ENCODE measurements around the gene CD63.
A peak's percentile ranks its signal among the peaks of the same experiment; 100 is the strongest.
"Not testable (repeated sequence)": the region's sequence is repeated elsewhere in the genome, so short reads cannot be mapped to it uniquely, and the experiment has no call there.

CD63 gene, protein sequence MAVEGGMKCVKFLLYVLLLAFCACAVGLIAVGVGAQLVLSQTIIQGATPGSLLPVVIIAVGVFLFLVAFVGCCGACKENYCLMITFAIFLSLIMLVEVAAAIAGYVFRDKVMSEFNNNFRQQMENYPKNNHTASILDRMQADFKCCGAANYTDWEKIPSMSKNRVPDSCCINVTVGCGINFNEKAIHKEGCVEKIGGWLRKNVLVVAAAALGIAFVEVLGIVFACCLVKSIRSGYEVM
- total RNA-seq: 41.9 to 96.8 (median 65.5) reads per million in 4 experiments

GRCh38 chr12:55728939-55729818, at the start of gene CD63:
CD63 (minus strand) TSS chr12:55729009; CDS start chr12:55728341, 668 bp downstream.
- peak; percentile 44 for DNase-seq

DNA sequence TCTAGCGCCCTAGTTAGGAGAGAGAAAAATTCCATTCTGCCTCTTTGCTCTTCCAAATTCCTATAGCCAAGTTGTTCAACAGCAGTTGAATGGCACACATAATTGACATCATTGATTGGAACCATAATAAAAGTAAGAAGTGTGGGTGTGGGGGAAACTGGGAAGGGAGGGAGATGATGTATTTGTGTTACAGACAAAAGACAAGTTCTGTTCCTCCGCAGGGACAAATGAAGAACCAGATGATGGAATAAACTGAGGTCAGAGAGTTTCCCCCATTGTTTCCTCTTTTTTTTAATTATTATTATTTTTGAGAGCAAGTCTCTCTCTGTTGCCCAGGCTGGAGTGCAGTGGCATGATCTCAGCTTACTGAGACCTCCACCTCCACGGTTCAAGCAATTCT, 49.0 kb upstream of the CD63 start:
- DNase-seq: no peak

DNA sequence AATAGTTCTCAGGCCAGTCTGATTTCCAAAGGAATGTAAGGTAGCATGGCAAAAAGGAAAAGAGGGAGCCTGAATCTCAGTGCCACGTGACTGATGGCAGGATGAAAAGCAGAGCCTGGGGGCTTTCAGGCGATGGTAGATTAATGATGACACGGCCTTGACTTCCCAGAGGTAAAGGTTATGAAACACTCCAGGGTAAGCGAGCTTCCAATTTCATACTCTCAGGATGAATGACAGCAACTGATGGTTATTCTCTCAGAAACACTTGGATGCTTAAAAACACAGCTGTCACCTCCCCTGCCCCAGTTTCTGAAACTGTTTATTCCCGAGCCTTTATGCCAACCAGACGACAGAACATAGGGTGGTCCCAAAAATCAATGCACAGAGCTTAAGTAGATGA, 42.9 kb upstream of the CD63 start:
- DNase-seq: no peak

- no peak for DNase-seq
These were observed 38.3 kb upstream of the CD63 start for GRCh38 chr12:55767156-55767555.

DNA sequence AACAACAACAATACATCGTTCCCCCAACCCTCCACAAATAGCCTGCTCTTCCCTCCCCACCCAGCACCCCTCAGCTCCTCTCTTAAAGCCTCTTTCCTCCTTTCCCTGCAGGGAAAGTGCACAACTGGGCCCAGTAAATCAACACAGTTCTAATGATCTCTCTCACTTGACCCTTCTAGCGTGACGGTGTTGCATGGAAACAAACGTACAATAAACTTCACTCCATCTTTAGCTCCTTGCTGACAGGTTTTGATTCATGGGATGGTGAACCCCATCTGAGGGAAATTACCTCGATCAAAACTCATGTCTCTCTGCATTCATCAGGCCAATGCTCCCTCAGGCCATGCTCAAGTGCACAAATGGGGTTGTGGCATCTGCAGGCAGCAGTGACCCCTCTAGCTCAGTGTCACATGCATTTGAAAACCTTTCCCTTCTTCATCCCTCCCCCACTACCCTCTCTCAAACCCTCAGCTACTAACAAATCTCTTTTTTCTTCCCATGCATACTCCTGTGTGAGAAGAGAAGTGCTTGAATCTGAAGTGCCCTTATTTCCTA, 37.0 kb upstream of the CD63 start:
- DNase-seq: no peak

DNA sequence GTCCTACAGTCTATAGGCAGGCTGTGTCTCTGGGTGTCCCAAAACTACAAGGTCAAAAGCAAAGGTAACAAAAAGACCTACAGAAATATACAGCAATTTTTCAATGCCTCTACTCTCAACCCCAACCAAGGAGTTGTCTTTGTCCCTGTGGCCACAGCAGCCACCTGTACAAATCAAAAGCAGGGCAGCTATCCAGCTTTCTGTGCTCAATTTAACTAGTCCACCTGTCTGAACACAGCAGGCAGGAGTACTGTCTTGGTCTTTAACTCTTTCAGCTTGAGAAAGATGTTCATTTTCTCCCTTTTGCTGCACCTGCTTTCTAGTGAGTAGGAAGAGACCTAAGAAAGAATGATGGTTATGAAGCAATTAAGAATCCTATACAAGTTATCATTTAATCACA, 33.8 kb upstream of the CD63 start:
- DNase-seq: no peak

DNA sequence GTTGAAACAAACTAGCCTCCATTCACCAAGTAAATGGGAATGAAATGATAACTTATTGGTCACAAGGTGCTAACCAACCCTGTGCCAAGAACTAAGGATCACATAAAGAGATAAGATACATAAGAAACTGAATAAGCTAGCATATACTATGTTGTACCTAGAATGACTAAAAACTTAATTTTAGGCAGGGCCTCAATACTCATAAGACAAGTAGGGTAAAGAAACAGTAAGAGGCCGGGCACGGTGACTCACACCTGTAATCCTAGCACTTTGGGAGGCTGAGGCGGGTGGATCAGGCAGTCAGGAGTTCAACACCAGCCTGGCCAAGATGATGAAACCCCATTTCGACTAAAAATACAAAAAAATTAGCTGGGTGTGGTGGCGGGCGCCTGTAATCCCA, 31.9 kb upstream of the CD63 start:
- DNase-seq: no peak

- DNase-seq: not testable (repeated sequence)
These were observed 29.8 kb upstream of the CD63 start for GRCh38 chr12:55758575-55758974.

- DNase-seq: no peak
These were observed 28.9 kb upstream of the CD63 start for GRCh38 chr12:55757701-55758100.

DNA sequence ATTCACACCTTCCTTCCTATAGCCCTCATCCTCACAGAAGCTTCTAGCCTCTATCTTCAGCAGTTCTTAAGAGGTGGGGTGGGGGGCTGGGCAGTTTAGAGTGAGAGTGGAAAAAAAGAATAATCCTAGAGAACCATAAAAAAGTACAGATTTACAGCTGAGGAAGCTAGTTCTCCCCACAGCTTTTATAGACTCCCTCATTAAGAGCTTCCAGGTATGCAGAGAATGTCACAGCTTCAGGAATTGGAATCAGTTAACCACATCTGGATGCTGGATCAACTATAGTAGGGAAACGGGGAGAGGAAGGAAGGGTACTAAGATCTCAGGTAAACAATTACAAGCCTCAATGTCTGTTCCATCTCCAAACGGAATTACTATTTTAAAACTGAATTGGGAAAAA, 26.4 kb upstream of the CD63 start:
- no peak for DNase-seq

GRCh38 chr12:55748230-55748993, 19.6 kb upstream of the CD63 start:
- DNase-seq: no peak

DNA sequence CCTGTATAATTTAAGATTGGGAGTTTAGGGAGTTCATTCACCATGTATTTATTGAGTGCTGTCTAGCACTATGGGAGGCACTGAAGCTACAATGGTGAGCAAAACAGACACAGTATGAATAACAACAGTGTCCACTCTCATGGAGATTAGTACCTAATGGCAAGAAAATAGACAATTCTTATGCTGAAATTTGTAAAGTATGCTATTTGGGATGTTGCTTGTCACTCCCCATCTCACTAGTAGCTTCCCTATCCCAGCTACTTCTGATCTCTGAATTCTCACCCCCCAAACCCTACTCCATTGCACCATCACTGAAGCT, 18.1 kb upstream of the CD63 start:
- DNase-seq: no peak

DNA sequence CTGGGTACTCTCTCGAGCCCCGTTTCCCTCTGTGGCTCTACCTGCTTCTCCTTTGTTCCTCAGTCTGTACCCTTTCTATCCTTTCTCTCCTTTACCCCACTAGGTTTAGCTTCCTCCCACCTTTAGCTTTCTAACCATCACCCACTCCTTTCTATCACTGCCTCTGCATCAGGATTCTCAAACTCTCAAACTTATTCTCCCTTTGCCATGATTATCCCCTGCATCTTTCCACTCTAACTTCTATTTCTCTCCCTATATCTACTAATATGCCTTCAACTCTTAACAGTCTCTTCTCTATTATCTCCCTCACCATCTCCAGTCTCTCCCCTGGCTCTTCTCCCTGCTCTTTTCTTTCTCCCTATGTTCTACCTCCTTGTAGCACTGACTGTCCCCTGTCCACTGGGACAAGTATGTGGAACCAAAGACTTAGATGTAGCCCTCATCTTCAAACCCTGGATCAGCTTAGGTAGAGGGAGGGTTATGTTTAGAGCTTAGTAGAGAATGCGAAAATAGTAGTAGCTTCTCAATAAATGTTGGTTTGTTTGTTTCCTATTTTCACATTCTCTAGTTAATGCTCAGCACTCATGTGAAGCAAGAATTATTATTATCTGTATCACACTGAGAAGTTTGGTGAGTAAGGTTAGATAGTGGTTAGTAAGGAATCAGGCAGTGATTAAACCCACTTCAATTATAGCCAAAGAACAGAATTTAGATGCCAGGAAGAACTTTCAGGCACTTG, 17.5 kb upstream of the CD63 start:
- DNase-seq: no peak

DNA sequence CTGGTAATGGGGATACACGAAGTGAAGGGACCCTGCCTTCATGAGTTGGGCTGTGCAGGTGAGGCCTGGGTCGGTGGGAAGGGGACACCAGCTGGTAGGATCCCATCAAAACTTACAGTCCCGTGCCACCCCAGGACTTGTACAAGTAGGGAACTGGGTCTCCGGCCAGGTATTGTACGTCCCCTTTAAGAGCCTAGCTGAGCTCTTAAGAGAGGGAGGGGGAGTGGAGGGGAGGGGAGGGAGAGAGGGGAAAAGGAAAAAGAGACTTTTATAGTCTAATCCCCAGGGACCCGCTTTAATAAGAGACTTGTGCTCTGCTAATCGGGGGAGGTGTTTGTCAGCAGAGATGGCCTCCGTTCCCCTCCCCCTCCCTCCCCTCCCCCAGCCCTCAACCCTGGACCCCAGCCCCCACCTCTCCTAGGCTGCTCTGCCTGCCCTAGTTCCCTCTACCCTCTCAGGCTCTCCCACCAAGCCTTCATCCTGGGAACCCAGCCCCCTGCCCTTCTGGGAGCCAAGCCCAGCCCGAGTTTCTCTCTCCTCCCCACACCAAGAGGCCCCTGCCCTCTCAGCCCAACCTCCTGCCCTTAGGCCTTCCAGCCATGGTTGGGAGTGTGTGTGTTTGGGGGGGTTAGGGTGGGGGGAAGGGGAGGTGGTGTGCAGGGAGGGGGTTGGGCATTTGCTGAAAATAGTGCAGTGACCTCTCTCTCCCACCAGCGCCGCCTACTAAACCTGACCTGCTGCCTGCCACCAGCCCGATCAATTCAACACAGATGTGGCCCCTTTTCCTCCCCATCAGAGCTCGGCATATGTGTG, 16.8 kb upstream of the CD63 start:
- no peak for DNase-seq

- DNase-seq: no peak
These were observed 15.7 kb upstream of the CD63 start for GRCh38 chr12:55744340-55745030.

DNA sequence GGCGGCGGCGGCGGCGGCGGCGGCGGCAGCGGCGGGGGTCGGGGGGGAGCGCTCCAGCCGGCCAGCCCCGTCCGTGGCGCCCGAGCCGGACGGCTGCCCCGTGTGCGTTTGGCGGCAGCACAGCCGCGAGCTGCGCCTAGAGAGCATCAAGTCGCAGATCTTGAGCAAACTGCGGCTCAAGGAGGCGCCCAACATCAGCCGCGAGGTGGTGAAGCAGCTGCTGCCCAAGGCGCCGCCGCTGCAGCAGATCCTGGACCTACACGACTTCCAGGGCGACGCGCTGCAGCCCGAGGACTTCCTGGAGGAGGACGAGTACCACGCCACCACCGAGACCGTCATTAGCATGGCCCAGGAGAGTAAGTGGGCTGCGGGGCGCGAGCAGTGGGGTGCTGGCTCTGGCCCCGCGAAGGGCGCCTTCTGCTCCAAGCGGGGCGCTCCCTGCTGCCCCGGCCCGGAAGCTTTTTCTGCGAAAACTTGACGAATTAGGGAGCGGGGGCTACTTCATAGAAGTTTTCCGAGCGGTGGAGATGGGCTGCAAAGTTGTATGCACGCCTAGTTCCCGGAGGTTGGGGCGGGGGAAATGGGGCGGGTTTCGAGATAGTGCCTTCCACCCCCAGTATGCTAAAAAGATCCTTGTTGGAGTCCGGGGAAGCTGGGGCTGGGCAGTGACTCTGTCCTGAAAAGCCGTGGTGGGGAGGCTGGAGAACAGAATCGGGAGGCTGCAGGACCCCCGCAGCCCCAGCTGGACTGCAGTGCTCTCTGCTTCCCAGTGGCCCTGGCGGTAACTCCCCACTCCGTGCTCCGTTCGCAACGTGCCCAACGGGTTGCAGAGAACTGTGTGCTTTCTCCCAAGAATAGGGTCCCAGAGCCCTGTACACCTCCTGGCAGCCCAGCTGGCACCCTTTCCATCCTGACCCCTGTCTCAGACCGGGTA, 14.9 kb upstream of the CD63 start:
- DNase-seq: peak; percentile 32

DNA sequence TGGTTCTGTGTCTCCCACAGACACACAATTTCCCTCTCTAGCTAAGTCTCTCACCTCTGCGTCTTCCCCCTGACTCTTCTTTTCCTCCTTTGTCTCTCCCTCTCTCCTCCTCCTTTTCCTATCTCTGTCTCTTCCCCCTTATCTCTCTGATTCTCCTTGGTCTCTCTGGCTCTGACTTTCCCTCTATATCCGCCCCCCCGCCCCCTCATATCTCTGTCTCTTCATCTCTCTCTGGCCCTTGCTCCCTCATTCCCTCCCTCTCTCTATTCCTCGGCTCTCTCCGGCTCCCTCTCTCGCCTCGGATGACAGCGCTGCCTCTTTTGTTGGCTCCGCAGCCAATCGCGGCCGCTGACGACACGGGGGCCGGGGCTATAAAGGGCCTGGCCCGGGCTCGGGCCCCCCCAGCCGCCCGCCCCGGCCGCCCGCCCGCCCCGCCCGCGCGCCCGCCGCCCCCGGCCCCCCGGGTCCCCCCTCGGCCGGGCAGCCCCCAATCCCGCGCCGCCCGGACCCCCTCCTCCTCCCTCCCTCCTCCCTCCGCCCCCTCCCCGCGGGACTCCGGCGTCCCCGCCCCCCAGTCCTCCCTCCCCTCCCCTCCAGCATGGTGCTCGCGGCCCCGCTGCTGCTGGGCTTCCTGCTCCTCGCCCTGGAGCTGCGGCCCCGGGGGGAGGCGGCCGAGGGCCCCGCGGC, 14.1 kb upstream of the CD63 start, which contains the start of gene GDF11:
Gene GDF11 (plus strand): TSS at position 404 of the 687 bp plus-strand sequence. CDS start 195 bp downstream, at position 599.
- DNase-seq: peak; percentile 71

DNA sequence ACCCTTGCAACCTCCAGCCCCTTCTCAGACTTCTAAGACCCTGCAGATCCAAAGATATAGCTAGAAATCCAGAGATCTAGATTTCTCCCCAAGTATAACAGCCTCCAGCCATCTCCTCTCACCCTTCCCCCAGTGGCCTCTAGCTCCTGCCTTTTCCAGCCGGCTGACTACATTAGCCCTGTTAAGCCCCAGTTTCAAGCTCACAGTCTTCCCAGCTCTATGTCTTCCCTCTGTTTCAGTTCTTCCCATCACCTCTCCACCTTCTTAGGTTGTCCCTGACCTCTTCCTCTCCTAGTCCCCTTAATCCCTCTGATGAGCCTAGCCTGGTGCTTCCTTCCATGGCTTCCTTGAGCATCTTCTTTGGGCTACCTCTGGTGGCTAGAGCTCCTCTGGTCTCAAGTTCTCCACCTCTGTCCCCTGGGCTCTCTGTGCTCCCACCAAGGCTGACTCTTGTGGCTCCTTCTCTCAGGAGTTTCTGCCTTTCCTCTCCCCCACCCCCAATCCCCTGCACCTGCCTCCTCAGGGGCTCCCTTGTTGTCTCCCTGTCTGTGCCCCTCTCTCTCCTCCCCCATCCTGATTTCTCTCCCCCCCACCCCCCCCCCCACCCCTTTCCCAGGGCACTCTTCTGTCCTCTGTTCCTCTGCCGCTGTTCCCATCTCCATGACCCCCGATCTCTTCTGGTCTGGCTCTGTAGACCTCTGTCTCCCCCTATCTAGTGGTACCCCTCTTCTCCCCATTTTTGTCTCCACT, 13.3 kb upstream of the CD63 start:
- DNase-seq: no peak

All from effector CD8-positive, alpha-beta T cell (primary cell).